H1 (cell line): ENCODE data around the gene FMOD. TPM values are rescaled to one million over a fixed set of nuclear protein-coding genes. Genes with fewer than 3 reads are reported as not detected.

Experiments used
- CTCF ChIA-PET: fragments of 300-600 bp; sonication (Branson Sonifier 250); formaldehyde crosslinking; loops from one replicate; lab custom pipeline; 2021; ENCODE audit not compliant: partially characterized antibody; lab: Charles Lee
- POLR2A ChIA-PET: fragments of 300-600 bp; sonication (Branson Sonifier 250); formaldehyde crosslinking; loops from one replicate; lab custom pipeline; 2021; ENCODE audit warnings: inconsistent platforms; ENCODE audit not compliant: partially characterized antibody; lab: Charles Lee
- DNase-seq, 2 experiments: peaks; one replicate each; pipeline versions ENCODE4 v3.0.0 to v3.0.0-alpha.2; 2010 to 2022; ENCODE audit warnings: low spot score in 2 of 2, low read depth in 1 of 2, mixed read lengths in 1 of 2
- FAIRE-seq: peaks from 2 replicates; lab custom pipeline; 2011; peaks lifted over from hg19 to GRCh38; lab: Jason Lieb, UNC
- H2AFZ ChIP-seq: 2 replicates; pipeline ENCODE4 v1.8.1; 2012; ENCODE audit warnings: low read length, inconsistent platforms
- H2AK5ac ChIP-seq: 2 replicates; pipeline ENCODE4 v1.6.1; 2013; ENCODE audit warnings: low read depth, low read length
- H2BK120ac ChIP-seq: replicated peaks from 2 replicates; pipeline ENCODE3; 2013; ENCODE audit warnings: low read depth, low read length, inconsistent platforms
- H2BK12ac ChIP-seq: 2 replicates; pipeline ENCODE4 v1.6.1; 2013; ENCODE audit warnings: low read depth, low read length
- H2BK15ac ChIP-seq: 2 replicates; pipeline ENCODE4 v1.6.1; 2013; ENCODE audit warnings: low read length
- H2BK20ac ChIP-seq: 2 replicates; pipeline ENCODE4 v1.6.1; 2013; ENCODE audit warnings: low read length
- H2BK5ac ChIP-seq: 2 replicates; pipeline ENCODE4 v1.6.1; 2013; ENCODE audit warnings: low read depth, low read length
- H3K14ac ChIP-seq: 2 replicates; pipeline ENCODE4 v1.6.1; 2013; ENCODE audit warnings: inconsistent platforms; ENCODE audit not compliant: insufficient read length
- H3K18ac ChIP-seq: 2 replicates; pipeline ENCODE4 v1.6.1; 2013; ENCODE audit warnings: low read length; ENCODE audit errors: extremely low read depth
- H3K23ac ChIP-seq: 2 replicates; pipeline ENCODE4 v1.6.1; 2013; ENCODE audit warnings: inconsistent platforms; ENCODE audit not compliant: insufficient read length
- H3K23me2 ChIP-seq: 2 replicates; pipeline ENCODE4 v1.6.1; 2013; ENCODE audit warnings: low read depth, low read length
- H3K27ac ChIP-seq: 2 replicates; pipeline ENCODE4 v1.6.1; 2011; ENCODE audit warnings: low read depth, low read length, inconsistent platforms
- H3K27me3 ChIP-seq, 4 experiments: replicated peaks in 1 of 4; 1 replicate in 1 of 4; 2 replicates in 3 of 4; pipeline versions ENCODE4 v1.6.1 to v1.8.1; 2011 to 2013; ENCODE audit warnings: low read length in 3 of 4, mild to moderate bottlenecking in 3 of 4, inconsistent platforms in 2 of 4, mixed read lengths in 2 of 4, moderate library complexity in 1 of 4; ENCODE audit not compliant: control insufficient read depth in 3 of 4, insufficient read depth in 3 of 4; ENCODE audit errors: extremely low read depth in 1 of 4
- H3K36me3 ChIP-seq, 4 experiments: 2 replicates each; pipeline versions ENCODE4 v1.6.1 to v1.8.1; 2011 to 2013; ENCODE audit warnings: mild to moderate bottlenecking in 4 of 4, low read length in 3 of 4, moderate library complexity in 2 of 4, control low read depth in 1 of 4, inconsistent platforms in 1 of 4; ENCODE audit not compliant: insufficient read depth in 4 of 4, control insufficient read depth in 2 of 4
- H3K4ac ChIP-seq: replicated peaks from 2 replicates; pipeline ENCODE3; 2013; ENCODE audit warnings: low read length, low read depth, mixed read lengths, inconsistent platforms; ENCODE audit not compliant: insufficient read length
- H3K4me1 ChIP-seq, 4 experiments: replicated peaks in 1 of 4; 1 replicate in 1 of 4; 2 replicates in 3 of 4; pipeline versions ENCODE4 v1.6.1 to v1.8.1; 2011 to 2013; ENCODE audit warnings: low read length in 3 of 4, inconsistent platforms in 2 of 4, mixed read lengths in 1 of 4; ENCODE audit not compliant: insufficient read depth in 4 of 4, control insufficient read depth in 3 of 4
- H3K4me2 ChIP-seq, 2 experiments: 2 replicates each; pipeline versions ENCODE4 v1.6.1 to v1.8.1; 2011 to 2013; ENCODE audit warnings: low read depth in 2 of 2, low read length in 2 of 2, control low read depth in 1 of 2, inconsistent platforms in 1 of 2, mild to moderate bottlenecking in 1 of 2; ENCODE audit not compliant: insufficient read depth in 1 of 2
- H3K4me3 ChIP-seq, 4 experiments: fragments of 200-600, 300-600 bp in 1 of 4; sonication (generic), shearing (Covaris generic), sonication (Bioruptor Twin) in 1 of 4; 2 replicates each; pipeline versions ENCODE4 v1.5.1 to v1.8.1; 2011 to 2016; ENCODE audit warnings: low read length in 4 of 4, low read depth in 3 of 4, control low read depth in 2 of 4, inconsistent platforms in 2 of 4, mild to moderate bottlenecking in 2 of 4, mixed read lengths in 1 of 4, moderate library complexity in 1 of 4; ENCODE audit not compliant: insufficient read depth in 2 of 4; ENCODE audit errors: extremely low read depth in 1 of 4
- H3K56ac ChIP-seq: replicated peaks from 2 replicates; pipeline ENCODE3; 2013; ENCODE audit warnings: low read depth, mild to moderate bottlenecking, mixed read lengths, low read length, inconsistent platforms; ENCODE audit not compliant: insufficient read length
- H3K79me1 ChIP-seq: 2 replicates; pipeline ENCODE4 v1.6.1; 2013; ENCODE audit warnings: low read depth, low read length, control low read depth
- H3K79me2 ChIP-seq, 2 experiments: 2 replicates each; pipeline versions ENCODE4 v1.6.1 to v1.8.1; 2012 to 2013; ENCODE audit warnings: low read length in 2 of 2, mild to moderate bottlenecking in 2 of 2, inconsistent platforms in 1 of 2; ENCODE audit not compliant: insufficient read depth in 2 of 2, control insufficient read depth in 1 of 2
- H3K9ac ChIP-seq, 4 experiments: replicated peaks in 1 of 4; 1 replicate in 1 of 4; 2 replicates in 3 of 4; pipeline versions ENCODE4 v1.6.1 to v1.8.1; 2011 to 2013; ENCODE audit warnings: low read depth in 3 of 4, low read length in 3 of 4, control low read depth in 2 of 4, mild to moderate bottlenecking in 2 of 4, moderate library complexity in 2 of 4, inconsistent platforms in 1 of 4; ENCODE audit errors: extremely low read depth in 1 of 4
- H3K9me3 ChIP-seq, 2 experiments: 2 replicates each; pipeline versions ENCODE4 v1.6.1 to v1.8.1; 2012 to 2013; ENCODE audit warnings: mild to moderate bottlenecking in 2 of 2, moderate library complexity in 2 of 2, control low read depth in 1 of 2, inconsistent platforms in 1 of 2, low read depth in 1 of 2, low read length in 1 of 2, mixed read lengths in 1 of 2; ENCODE audit not compliant: insufficient read depth in 2 of 2
- H4K20me1 ChIP-seq, 2 experiments: replicated peaks in 1 of 2; 2 replicates each; pipeline versions ENCODE3 to v1.8.1; 2011 to 2013; ENCODE audit warnings: inconsistent platforms in 2 of 2, low read length in 2 of 2, mild to moderate bottlenecking in 1 of 2; ENCODE audit not compliant: insufficient read depth in 2 of 2, control insufficient read depth in 1 of 2
- H4K5ac ChIP-seq: 2 replicates; pipeline ENCODE4 v1.6.1; 2013; ENCODE audit warnings: low read length, low read depth, mixed read lengths, inconsistent platforms; ENCODE audit not compliant: insufficient read length
- H4K8ac ChIP-seq: 2 replicates; pipeline ENCODE4 v1.8.0; 2013; ENCODE audit warnings: mild to moderate bottlenecking, moderate library complexity, low read length, inconsistent platforms; ENCODE audit not compliant: insufficient read depth; ENCODE audit errors: extremely low read depth
- H4K91ac ChIP-seq: replicated peaks from 2 replicates; pipeline ENCODE3; 2013; ENCODE audit warnings: low read length, mixed read lengths, inconsistent platforms; ENCODE audit not compliant: insufficient read length
- ASH2L ChIP-seq: fragments of 200-600, 300-600 bp; sonication (generic); IDR thresholded peaks from one replicate; pipeline ENCODE4 v1.7.1; 2017; ENCODE audit warnings: low read length
- BACH1 ChIP-seq: IDR thresholded peaks from 2 replicates; pipeline ENCODE4 v1.6.1; 2012; ENCODE audit warnings: low read length, improper control_type of control experiment
- CHD2 ChIP-seq: IDR thresholded peaks from 2 replicates; pipeline ENCODE4 v1.6.1; 2012; ENCODE audit warnings: low read length, improper control_type of control experiment
- FOSL1 ChIP-seq: IDR thresholded peaks from 2 replicates; pipeline ENCODE4 v1.6.1; 2011; ENCODE audit warnings: mild to moderate bottlenecking, low read depth, low read length, moderate library complexity; ENCODE audit not compliant: insufficient read depth
- GTF2F1 ChIP-seq: IDR thresholded peaks from 2 replicates; pipeline ENCODE4 v1.6.1; 2012; ENCODE audit warnings: low read depth, low read length, improper control_type of control experiment, borderline replicate concordance
- HDAC6 ChIP-seq: IDR thresholded peaks from one replicate; pipeline ENCODE4 v1.7.1; 2012; ENCODE audit warnings: low read depth, mild to moderate bottlenecking, inconsistent platforms, low read length, moderate library complexity
- JUND ChIP-seq: IDR thresholded peaks from 2 replicates; pipeline ENCODE4 v1.6.1; 2011; ENCODE audit warnings: mild to moderate bottlenecking, improper control_type of control experiment, low read length
- KDM5A ChIP-seq: fragments of 200-600 bp; IDR thresholded peaks from 2 replicates; pipeline ENCODE4 v1.7.1; 2012; ENCODE audit warnings: mild to moderate bottlenecking, low read length, inconsistent platforms, mixed read lengths
- RAD21 ChIP-seq, 2 experiments: IDR thresholded peaks in 1 of 2; conservative IDR thresholded peaks in 1 of 2; 2 replicates each; pipeline ENCODE4 v1.6.1; 2011; ENCODE audit warnings: low read depth in 2 of 2, low read length in 2 of 2, improper control_type of control experiment in 1 of 2, inconsistent platforms in 1 of 2, mild to moderate bottlenecking in 1 of 2, moderate library complexity in 1 of 2
- SIN3A ChIP-seq, 2 experiments: IDR thresholded peaks in 1 of 2; conservative IDR thresholded peaks in 1 of 2; 2 replicates each; pipeline ENCODE4 v1.6.1; 2011 to 2012; ENCODE audit warnings: low read length in 2 of 2, improper control_type of control experiment in 1 of 2, low read depth in 1 of 2, mild to moderate bottlenecking in 1 of 2
- SIRT6 ChIP-seq: IDR thresholded peaks from one replicate; pipeline ENCODE4 v1.7.1; 2012; ENCODE audit warnings: low read length, inconsistent platforms
- SP1 ChIP-seq: IDR thresholded peaks from 2 replicates; pipeline ENCODE4 v1.6.1; 2011; ENCODE audit warnings: low read depth, low read length
- TEAD4 ChIP-seq: IDR thresholded peaks from 2 replicates; pipeline ENCODE4 v1.6.1; 2012; ENCODE audit warnings: low read depth, low read length, inconsistent platforms, mixed read lengths
- WGBS, 2 experiments: shearing (Covaris generic) in 1 of 2; methylation state at CpG; one replicate each; pipeline versions ENCODE4 v1.1.6 to v1.1.7; 2013 to 2015; ENCODE audit warnings: low lambda C conversion rate in 2 of 2, mixed read lengths in 2 of 2, inconsistent platforms in 1 of 2, low coverage in 1 of 2, missing lambda C conversion rate in 1 of 2; ENCODE audit not compliant: insufficient replicate concordance in 2 of 2, insufficient coverage in 1 of 2, insufficient read length in 1 of 2; ENCODE audit errors: extremely low coverage in 1 of 2, missing lambda C conversion rate in 1 of 2; 5-methylcytosine and 5-hydroxymethylcytosine counted together
- polyA plus RNA-seq, 7 experiments: library from polyadenylated mRNA; depleted of rRNA in 3 of 7; stranded (reverse) in 5 of 7; unstranded in 2 of 7; fragments of >200 nt in 5 of 7; fragments of 200-250 nt in 2 of 7; gene quantifications; 1 replicate in 5 of 7; 2 replicates in 1 of 7; 4 replicates in 1 of 7; pipeline versions ENCODE4 v1.2.1 to v1.2.3, GENCODE V29; 2011 to 2013; ENCODE audit warnings: missing spikeins in 2 of 7, mixed read lengths in 2 of 7
- total RNA-seq: library from RNA; stranded (reverse); fragmentation: NEBNext Ultra II Directional; extraction: Animal tissue kit (Norgen Biotek cat#: 25700); gene quantifications from 2 replicates; pipeline ENCODE4 v1.2.1, GENCODE V29; 2021

The FMOD gene
- total and polyA plus RNA-seq, 2 of the 8 experiments (the other 6 are each of a cell fraction or from before 2014, with no cell fraction given) = 0.17 to 0.32 TPM

GRCh38 chr1:203343956-203344754 lies 6.8 kb downstream of the FMOD start:
- H3K23ac ChIP-seq = no peak overlapping the region
- H2AFZ ChIP-seq = no peak overlapping the region
- CTCF ChIA-PET = interaction anchor here (0.6 to 24.2 kb wide), 30 partner anchors 9 to 377 kb away, joined by 3 to 785 read pairs (median 4); partner anchors contain the start of genes FMOD and PRELP
- H3K9me3 ChIP-seq = no peaks in the 10 kb centered on the region
- no peak overlapping the region for H3K18ac ChIP-seq
- H3K9ac ChIP-seq = no peak overlapping the region
- 0 out of 2 replicates have a peak, but pooled peaks cover 2% of the 10 kb centered on the region for H3K23me2 ChIP-seq
- no peak overlapping the region for H3K27ac ChIP-seq
- no peak overlapping the region for H2BK120ac ChIP-seq
- POLR2A ChIA-PET = no interaction called here
- no peak overlapping the region for H3K4me2 ChIP-seq
- no peak overlapping the region for H2BK12ac ChIP-seq
- H4K20me1 ChIP-seq = no peaks in the 10 kb centered on the region
- no peak overlapping the region for H2BK15ac ChIP-seq
- no peak overlapping the region for H2AK5ac ChIP-seq
- no peak overlapping the region for H2BK20ac ChIP-seq
- no peak for DNase-seq
- no peaks in the 10 kb centered on the region for H3K79me2 ChIP-seq
- H3K36me3 ChIP-seq = no peaks in the 10 kb centered on the region; a peak in 1 of 8 replicates
- H3K4me3 ChIP-seq = no peak overlapping the region
- H2BK5ac ChIP-seq = no peak overlapping the region
- FAIRE-seq = no peak
- no peak overlapping the region for H4K91ac ChIP-seq
- no peaks in the 10 kb centered on the region for H3K79me1 ChIP-seq
- H3K4me1 ChIP-seq = peaks cover 2 to 4% (median 3%) of the 10 kb centered on the region in 4 experiments; a peak in 3 of 7 replicates
- H3K27me3 ChIP-seq = peaks cover 0 to 2% (median 0%) of the 10 kb centered on the region in 4 experiments; a peak in 2 of 7 replicates
- no peak overlapping the region for H3K4ac ChIP-seq
- no peak overlapping the region for H4K8ac ChIP-seq
- 82% methylated on average over 9 of the region's 9 CpGs; no CpG with 5 or more reads in 1 of the 2 experiments for WGBS, 2 experiments
- H3K14ac ChIP-seq = no peak overlapping the region
- no peak overlapping the region for H3K56ac ChIP-seq
- H4K5ac ChIP-seq = no peak overlapping the region
- TF ChIP-seq TEAD4 (no peak), SP1 (no peak), FOSL1 (no peak), JUND (no peak), GTF2F1 (no peak), HDAC6 (no peak), RAD21 (IDR thresholded peaks at IDR 0.05 in 1 of 2, conservative IDR thresholded peaks at IDR 0.05 in 1 of 2; ENCODE audit: low read depth in 2 of 2, low read length in 2 of 2) (no peak), ASH2L (no peak), KDM5A (no peak), CHD2 (no peak), SIN3A (conservative IDR thresholded peaks at IDR 0.05 in 1 of 2, IDR thresholded peaks at IDR 0.05 in 1 of 2; ENCODE audit: low read depth in 1 of 2, low read length in 2 of 2) (no peak), BACH1 (no peak), SIRT6 (no peak)
